ENCODE measurements around the gene SLC17A9.

- TF ChIP-seq SUZ12 (IDR thresholded peaks at IDR 0.05; ENCODE audit: extremely low read depth, insufficient read depth, insufficient read length) (no peak), ZNF274 (IDR thresholded peaks at IDR 0.05; ENCODE audit: low read depth, low read length) (no peak)
These were observed 23.5 kb downstream of the SLC17A9 start for GRCh38 chr20:62975812-62976508.

All from NT2/D1 (cell line).